GM18508 (cell line): ENCODE data around the gene MAPK8IP3.

Experiments used
- ATAC-seq: cut with Tn5 transposase; IDR thresholded peaks from one replicate; pipeline ENCODE4 v1.9.1; 2021; ENCODE audit warnings: moderate number of reproducible peaks; ENCODE audit not compliant: insufficient read depth, unreplicated experiment

MAPK8IP3 gene

GRCh38 chr16:1771864-1772361, 65.9 kb downstream of the MAPK8IP3 start:
- ATAC-seq: no peak

GRCh38 chr16:1772362-1772907, 66.4 kb downstream of the MAPK8IP3 start, which contains the start of gene EME2:
EME2 (plus strand) TSS chr16:1772810; CDS start chr16:1773228, 418 bp downstream.
- ATAC-seq: no peak

- ATAC-seq: no peak
These were observed 67.1 kb downstream of the MAPK8IP3 start, which contains the start of gene MRPS34 for GRCh38 chr16:1772908-1773702. MRPS34 (minus strand) TSS chr16:1773134; CDS start chr16:1773119, 15 bp downstream.

- no peak for ATAC-seq
These were observed 67.9 kb downstream of the MAPK8IP3 start for GRCh38 chr16:1773703-1774447.

- no peak for ATAC-seq
These were observed 68.4 kb downstream of the MAPK8IP3 start for GRCh38 chr16:1774448-1774780.

- ATAC-seq: no peak
These were observed 69.2 kb downstream of the MAPK8IP3 start for GRCh38 chr16:1775006-1775845.

- no peak for ATAC-seq
These were observed 70.1 kb downstream of the MAPK8IP3 start for GRCh38 chr16:1775846-1776671.

GRCh38 chr16:1776672-1776955, 70.6 kb downstream of the MAPK8IP3 start:
- ATAC-seq: no peak

GRCh38 chr16:1776991-1777374, 71.0 kb downstream of the MAPK8IP3 start:
- no peak for ATAC-seq

GRCh38 chr16:1777375-1778199, 71.6 kb downstream of the MAPK8IP3 start:
- no peak for ATAC-seq

GRCh38 chr16:1778200-1779179, 72.5 kb downstream of the MAPK8IP3 start:
- no peak for ATAC-seq

GRCh38 chr16:1779234-1779701, 73.3 kb downstream of the MAPK8IP3 start:
- ATAC-seq: no peak

GRCh38 chr16:1779741-1780676, 74.0 kb downstream of the MAPK8IP3 start:
- ATAC-seq: no peak

- ATAC-seq: no peak
These were observed 74.7 kb downstream of the MAPK8IP3 start for GRCh38 chr16:1780677-1781072.

- ATAC-seq: no peak
These were observed 75.3 kb downstream of the MAPK8IP3 start for GRCh38 chr16:1781254-1781653.

- no peak for ATAC-seq
These were observed 75.9 kb downstream of the MAPK8IP3 start for GRCh38 chr16:1781758-1782407.
